ENCODE measurements around the gene MED27.
A peak's percentile ranks its signal among the peaks of the same experiment; 100 is the strongest.

The MED27 gene

DNA sequence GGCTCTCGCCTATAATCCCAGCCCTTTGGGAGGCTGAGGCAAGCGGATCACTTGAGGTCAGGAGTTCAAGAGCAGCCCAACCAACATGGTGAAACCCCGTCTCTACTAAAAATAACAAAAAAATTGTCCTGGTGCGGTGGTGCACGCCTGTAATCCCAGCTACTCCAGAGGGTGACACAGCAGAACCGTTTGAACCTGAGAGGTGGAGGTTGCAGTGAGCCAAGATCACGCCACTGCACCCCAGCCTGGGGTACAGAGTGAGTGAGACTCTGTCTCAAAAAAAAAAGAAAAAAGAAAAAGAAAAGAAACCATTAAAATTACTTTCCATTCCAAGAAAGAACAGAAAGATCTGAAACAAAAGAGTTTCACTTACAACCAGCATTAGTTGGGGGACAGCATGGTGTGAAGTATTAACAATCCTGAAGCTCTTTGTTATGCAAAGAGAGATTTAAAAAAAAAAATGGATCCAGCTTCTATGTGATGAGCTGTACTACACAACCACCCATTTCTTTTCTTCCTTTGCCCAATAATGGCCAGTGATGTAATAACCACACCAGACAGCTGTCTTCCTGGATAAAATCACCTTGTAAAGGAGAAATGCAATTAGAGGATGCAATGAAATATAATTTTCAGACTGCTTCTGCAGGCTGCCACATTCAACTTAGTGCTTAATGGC lies 76.9 kb downstream of the MED27 start:
- no peak for DNase-seq

- DNase-seq = no peak
These were observed 78.1 kb downstream of the MED27 start for GRCh38 chr9:132001567-132001966.

DNA sequence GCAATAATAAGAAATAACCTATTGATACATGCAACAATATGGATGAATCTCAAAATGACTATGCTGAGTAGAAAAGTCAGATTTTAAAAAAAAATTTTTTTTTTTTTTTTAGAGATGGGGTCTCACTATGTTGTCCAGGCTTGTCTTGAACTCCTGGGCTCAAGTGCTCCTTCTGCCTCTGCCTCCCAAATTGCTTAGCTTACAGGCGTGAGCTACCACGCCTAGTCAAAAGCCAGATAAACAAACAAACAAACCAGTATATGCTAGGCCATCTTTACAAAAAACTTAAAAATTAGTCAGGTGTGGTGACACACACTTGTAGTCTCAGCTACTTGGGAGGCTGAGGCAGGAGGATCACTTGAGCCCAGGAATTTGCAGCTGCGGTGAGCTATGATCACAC lies 79.0 kb downstream of the MED27 start:
- DNase-seq = no peak

DNA sequence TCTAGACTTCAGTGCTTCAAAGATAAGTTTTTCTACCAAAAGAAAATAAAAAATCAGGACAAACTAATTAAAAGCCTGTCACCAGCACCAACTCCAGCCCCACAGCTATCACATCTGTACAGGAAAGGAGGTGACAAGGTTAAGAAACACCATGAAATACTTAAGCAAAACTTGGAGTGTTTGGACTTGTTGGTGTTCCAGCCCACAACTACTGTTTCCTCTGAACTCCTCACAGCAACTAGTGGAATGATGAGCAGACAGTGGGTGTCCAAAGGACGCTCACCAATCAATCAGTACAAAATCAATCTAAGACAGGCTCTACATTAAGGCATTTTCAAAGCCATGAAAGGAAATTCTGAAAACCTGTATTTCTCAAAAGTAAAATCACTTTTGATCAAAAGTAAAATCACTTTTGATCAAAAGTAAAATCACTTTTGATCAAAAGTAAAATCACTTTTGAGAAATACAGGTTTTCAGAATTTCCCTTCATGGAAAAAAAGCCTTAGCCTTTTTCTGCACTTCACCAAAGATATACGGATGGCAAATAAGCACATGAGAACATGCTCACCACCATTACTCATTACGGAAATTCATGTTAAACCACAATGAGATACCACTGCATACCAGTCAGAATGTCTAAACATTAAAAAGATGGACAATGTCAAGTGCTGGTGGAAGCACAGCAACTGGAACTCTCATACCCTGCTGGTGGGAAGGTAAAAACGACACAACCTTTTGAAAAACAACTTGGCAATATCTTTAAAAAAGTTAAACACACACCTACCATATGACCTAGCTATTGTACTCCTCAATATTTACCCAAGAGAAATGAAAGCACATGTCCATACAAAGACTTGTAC lies 79.7 kb downstream of the MED27 start:
- no peak for DNase-seq

DNA sequence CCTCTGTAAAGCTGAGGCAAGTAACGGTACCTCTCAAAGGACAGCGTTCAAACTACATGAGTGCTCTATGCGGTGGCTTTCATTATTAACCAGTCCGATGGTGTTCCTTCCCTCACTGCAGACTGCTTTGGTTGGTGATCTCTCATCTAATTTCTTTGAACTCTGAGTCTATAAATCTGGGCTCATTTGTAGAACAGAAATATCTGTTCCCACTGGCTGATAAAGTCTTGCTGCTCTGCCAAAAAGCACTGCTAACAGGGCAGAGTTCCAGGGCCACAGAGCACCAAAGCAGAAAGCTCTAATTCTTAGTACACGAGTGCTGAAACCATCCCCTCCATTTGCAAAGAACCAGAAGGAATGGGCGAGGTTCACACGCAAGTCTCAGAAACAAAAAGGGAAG lies 81.9 kb downstream of the MED27 start:
- peak in 10 of 58 donors; percentile 7 to 48 (median 18) for DNase-seq

DNA sequence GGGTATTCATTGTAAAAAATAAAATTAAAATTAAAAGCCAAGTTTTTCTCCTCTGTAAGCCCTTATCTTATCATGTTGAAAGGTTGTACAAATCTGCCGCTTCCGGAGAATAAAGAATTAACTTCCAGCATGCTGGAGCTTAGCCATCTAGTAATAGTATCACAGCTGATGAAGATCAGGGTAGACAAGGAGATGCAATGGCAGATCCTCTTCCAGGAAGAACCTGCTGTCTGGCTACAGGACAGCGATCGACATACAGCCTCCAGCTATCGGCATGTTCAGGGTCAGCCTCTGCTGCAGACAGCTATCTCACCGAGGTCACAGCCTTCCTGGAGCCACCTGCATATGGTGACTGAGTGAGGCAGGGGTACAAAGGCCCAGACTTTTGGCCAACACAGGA lies 82.6 kb downstream of the MED27 start:
- no peak for DNase-seq

DNA sequence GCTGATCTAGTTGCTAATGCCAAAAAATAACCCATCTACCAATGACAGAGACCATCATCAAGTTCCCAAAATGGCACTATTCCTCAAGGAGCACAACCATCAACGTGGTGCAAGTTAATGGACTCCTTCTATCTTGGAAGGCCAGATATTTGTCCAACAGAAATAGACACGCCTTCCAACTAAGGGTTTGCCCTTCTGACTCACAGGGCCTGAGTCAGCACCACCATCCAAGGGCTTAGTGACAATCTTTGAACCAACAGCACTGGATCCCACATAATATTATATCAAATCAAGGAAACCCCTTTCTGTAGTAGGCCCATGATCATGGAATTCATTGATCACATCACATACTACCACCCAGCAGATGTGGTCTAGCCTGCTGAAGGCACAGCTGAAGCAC lies 84.3 kb downstream of the MED27 start:
- no peak for DNase-seq

GRCh38 chr9:131994364-131995125 lies 85.1 kb downstream of the MED27 start:
- DNase-seq = no peak

DNA sequence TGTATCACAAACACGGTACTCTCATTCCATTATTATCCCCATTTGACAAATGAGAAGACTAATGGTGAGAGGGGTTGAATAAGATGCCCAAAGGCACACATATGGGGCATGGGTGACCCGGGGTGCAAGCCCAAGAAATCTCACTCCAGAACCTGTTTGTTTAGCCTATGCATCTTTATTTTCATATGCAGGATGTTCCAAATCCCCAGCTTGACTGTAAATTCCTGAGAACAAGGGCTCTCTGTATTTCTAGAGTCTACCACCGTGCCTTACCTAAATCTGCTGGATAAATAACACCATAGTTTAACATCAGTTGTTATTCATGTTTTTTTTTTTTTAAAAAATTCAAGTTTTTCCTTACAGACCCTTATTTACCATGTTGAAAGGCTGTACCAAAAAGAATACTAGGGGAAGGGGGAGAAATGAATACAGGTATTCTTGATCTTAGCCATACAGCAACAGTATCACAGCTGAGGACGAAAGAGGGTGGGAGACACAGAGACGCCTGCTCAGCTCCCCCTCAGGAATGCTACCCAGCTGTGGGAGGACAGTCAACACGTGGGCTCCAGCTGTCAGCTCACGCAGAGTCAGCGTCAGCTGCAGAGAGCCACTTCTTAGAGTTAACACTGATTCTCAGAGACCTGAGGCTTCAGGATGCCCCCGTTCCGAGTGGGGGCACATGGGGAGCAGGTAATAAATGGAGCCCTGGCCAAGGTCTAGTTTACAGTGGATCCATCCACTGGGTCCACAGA lies 86.6 kb downstream of the MED27 start:
- no peak for DNase-seq

GRCh38 chr9:131987232-131987631 lies 92.4 kb downstream of the MED27 start:
- no peak for DNase-seq

GRCh38 chr9:131986576-131986975 lies 93.1 kb downstream of the MED27 start:
- no peak for DNase-seq

DNA sequence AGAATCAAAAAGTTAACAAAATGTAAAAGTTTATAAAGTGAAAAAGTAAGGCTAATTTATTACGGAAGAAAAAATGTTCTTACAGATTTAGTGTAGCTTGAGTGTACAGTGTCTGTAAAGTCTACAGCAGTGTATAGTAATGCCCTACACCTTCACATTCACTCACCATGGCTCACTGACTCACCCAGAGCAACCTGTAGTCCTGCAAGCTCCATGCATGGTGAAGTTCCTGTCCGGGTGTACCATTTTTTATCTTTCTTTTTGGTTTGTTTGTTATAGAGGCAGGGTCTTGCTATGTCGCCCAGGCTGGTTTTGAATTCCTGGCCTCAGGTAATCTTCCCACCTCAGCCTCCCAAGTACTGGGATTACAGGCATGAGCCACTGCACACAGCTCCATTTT lies 93.6 kb downstream of the MED27 start:
- DNase-seq = no peak

DNA sequence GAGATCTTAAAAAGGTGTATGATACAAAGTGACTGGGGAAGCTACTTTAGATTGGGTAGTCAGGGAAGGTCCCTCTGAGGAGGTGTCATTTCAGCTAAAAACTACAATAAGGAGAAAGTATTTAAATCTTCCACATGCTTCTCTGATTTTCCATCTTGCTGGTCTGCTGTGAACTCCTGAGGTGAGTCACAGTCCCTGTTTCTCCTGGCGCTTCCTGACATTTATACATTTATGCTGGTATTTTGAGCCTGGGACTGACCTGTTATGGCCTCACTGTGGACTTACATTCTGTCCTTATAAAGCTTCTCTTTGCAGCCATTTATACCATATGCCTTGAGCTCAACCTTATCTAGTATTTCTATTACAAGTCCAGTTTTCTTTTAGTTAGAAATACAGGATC lies 95.1 kb downstream of the MED27 start:
- no peak for DNase-seq

DNA sequence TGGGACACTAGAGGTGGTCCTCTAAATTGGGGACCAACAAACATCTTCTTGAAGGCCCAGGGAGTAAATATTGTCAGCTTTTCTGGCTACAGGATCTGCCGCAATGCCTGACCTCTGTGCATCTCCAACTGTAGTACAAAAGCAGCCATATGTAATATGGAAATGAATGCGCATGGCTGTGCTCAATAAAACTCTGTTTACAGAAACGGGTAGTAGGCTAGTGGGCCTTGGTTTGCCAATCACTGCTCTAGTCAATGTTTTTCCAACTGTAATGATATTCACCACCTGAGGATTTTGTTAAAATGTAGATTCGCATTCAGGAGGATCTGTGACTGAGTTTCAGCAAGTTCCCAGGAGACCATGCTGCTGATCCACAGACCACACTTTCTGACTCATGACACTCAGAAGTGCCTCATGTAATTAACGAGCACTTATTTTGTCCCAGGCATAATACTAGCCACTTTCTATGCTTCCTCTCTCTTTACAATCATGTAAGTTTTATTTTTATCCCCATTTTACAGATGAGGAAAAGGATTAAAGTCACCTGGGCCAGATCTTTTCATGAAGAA lies 96.9 kb downstream of the MED27 start:
- no peak for DNase-seq

GRCh38 chr9:131982102-131982501 lies 97.6 kb downstream of the MED27 start:
- DNase-seq = no peak

GRCh38 chr9:131981116-131981776 lies 98.4 kb downstream of the MED27 start:
- no peak for DNase-seq

DNA sequence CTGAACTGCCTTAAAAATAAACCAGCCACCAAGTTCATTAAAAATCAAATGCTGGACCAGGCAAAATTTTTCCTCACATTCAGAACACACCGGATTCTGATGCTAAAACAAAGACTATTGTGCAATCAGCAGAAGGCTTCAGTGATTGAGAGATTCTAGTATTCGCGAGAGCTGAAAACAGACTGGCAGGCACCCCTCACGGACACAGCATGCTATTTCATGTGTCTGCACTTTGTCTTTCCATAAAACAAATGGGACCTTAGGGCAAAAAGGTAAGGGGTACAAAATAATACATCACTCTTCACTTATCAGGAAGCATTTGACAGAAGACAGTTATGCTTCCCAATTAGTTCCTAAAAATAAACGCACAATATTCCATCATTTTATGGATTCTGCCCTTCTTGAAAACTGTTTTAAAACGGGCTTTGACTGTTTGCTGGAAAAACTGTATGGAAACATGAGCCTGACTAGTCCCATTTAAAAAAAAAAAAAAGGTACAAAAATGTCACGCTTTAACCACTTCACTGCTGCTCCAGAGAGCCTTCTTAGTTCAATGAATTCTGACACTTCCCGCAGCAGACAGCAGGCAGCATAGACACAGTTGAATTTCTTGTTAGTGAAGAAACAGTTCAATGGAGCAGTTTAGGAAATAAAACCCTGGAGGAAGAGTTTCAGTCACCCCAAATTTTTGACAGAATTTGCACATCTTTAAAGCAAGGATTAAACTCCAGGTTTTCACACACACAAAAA lies 99.2 kb downstream of the MED27 start:
- DNase-seq = peak in 4 of 58 donors; percentile 8 to 39 (median 16)

GRCh38 chr9:131977109-131977838 lies 102.4 kb downstream of the MED27 start:
- DNase-seq = peak in 2 of 58 donors; percentile 9 to 19

Data from anterior cingulate cortex (tissue), 58 donors.